Activated CD4-positive, alpha-beta memory T cell treated with anti-CD3 and anti-CD28 coated beads, Interleukin-2, amount 10 ng/mL, durations not matched to agents 7 days and 5 days (primary cell): ENCODE measurements around the gene FBXL16. TPM values are rescaled to one million over a fixed set of nuclear protein-coding genes. Genes with fewer than 3 reads are reported as not detected.

ENCODE experiments used
- CTCF ChIA-PET: fragments of 350-600 bp; sonication (Branson Sonifier 250); formaldehyde crosslinking; loops from one replicate; lab custom pipeline; 2021; ENCODE audit warnings: antibody characterized with exemption, inconsistent platforms; lab: Charles Lee
- POLR2A ChIA-PET: fragments of 350-600 bp; sonication (Branson Sonifier 250); formaldehyde crosslinking; loops from one replicate; lab custom pipeline; 2021; ENCODE audit warnings: antibody characterized with exemption; lab: Charles Lee
- DNase-seq: peaks from one replicate; pipeline ENCODE4 v3.0.0-alpha.2; 2020
- H3K27ac Mint-ChIP-seq: one replicate; pipeline ENCODE4 v1.8.0; 2021; ENCODE audit warnings: mild to moderate bottlenecking, mixed read lengths
- H3K27me3 Mint-ChIP-seq: one replicate; pipeline ENCODE4 v1.8.0; 2021; ENCODE audit warnings: mixed read lengths
- H3K36me3 Mint-ChIP-seq: one replicate; pipeline ENCODE4 v1.8.0; 2021; ENCODE audit warnings: low read depth, mixed read lengths
- H3K4me1 Mint-ChIP-seq: one replicate; pipeline ENCODE4 v1.8.0; 2021; ENCODE audit warnings: mixed read lengths
- H3K4me3 Mint-ChIP-seq: one replicate; pipeline ENCODE4 v1.8.0; 2021; ENCODE audit warnings: mild to moderate bottlenecking, mixed read lengths
- H3K9me3 Mint-ChIP-seq: one replicate; pipeline ENCODE4 v1.8.0; 2021; ENCODE audit warnings: mixed read lengths
- total RNA-seq, 2 experiments: library from RNA; stranded (reverse); gene quantifications; one replicate each; pipeline ENCODE4 v1.2.3, GENCODE V29; 2021

Gene FBXL16
- total RNA-seq, 2 experiments from 2014 or later, result 30.9 to 34.6 TPM

- DNase-seq, result no peak
- CTCF ChIA-PET, result interaction anchor here (1.2 kb wide), 1 partner anchor 16 kb away, joined by 3 read pairs; no protein-coding TSS in a partner anchor
- Mint-ChIP-seq H3K27ac (no peak overlapping the region), H3K4me1 (peaks cover 25% of the 10 kb centered on the region), H3K4me3 (no peak overlapping the region), H3K27me3 (no peaks in the 10 kb centered on the region), H3K36me3 (peaks cover 24% of the 10 kb centered on the region), H3K9me3 (no peaks in the 10 kb centered on the region)
- POLR2A ChIA-PET, result interaction anchor here (1.6 kb wide), 1 partner anchor 11 kb away, joined by 6 read pairs; the partner anchor contains the start of gene ANTKMT
These were observed 27.3 kb upstream of the FBXL16 start for GRCh38 chr16:732936-733335.

GRCh38 chr16:732332-732731 lies 26.7 kb upstream of the FBXL16 start:
- ChIA-PET POLR2A (interaction anchor here (1.6 kb wide), 1 partner anchor 11 kb away, joined by 6 read pairs; the partner anchor contains the start of gene ANTKMT), CTCF (interaction anchor here (1.4 kb wide), 1 partner anchor 54 kb away, joined by 3 read pairs; no protein-coding TSS in a partner anchor)
- Mint-ChIP-seq H3K27ac (no peak overlapping the region), H3K4me1 (peaks cover 21% of the 10 kb centered on the region), H3K36me3 (peaks cover 21% of the 10 kb centered on the region), H3K4me3 (no peak overlapping the region), H3K9me3 (no peaks in the 10 kb centered on the region), H3K27me3 (no peaks in the 10 kb centered on the region)
- no peak for DNase-seq

GRCh38 chr16:730666-731509 lies 25.3 kb upstream of the FBXL16 start:
- no peaks in the 10 kb centered on the region for H3K27me3 Mint-ChIP-seq
- H3K9me3 Mint-ChIP-seq, result no peaks in the 10 kb centered on the region
- DNase-seq, result no peak
- POLR2A ChIA-PET, result interaction anchor here (0.9 to 1.3 kb wide), 4 partner anchors 9 to 57 kb away, joined by 3 to 4 read pairs (median 4); partner anchors contain the start of genes CHTF18, CIAO3 and RPUSD1
- CTCF ChIA-PET, result interaction anchor here (0.8 to 1.4 kb wide), 2 partner anchors 56 to 173 kb away, joined by 3 read pairs; no protein-coding TSS in a partner anchor
- no peak overlapping the region for H3K4me3 Mint-ChIP-seq
- no peak overlapping the region for H3K27ac Mint-ChIP-seq
- peaks cover 13% of the 10 kb centered on the region for H3K36me3 Mint-ChIP-seq
- peaks cover 12% of the 10 kb centered on the region for H3K4me1 Mint-ChIP-seq

DNA sequence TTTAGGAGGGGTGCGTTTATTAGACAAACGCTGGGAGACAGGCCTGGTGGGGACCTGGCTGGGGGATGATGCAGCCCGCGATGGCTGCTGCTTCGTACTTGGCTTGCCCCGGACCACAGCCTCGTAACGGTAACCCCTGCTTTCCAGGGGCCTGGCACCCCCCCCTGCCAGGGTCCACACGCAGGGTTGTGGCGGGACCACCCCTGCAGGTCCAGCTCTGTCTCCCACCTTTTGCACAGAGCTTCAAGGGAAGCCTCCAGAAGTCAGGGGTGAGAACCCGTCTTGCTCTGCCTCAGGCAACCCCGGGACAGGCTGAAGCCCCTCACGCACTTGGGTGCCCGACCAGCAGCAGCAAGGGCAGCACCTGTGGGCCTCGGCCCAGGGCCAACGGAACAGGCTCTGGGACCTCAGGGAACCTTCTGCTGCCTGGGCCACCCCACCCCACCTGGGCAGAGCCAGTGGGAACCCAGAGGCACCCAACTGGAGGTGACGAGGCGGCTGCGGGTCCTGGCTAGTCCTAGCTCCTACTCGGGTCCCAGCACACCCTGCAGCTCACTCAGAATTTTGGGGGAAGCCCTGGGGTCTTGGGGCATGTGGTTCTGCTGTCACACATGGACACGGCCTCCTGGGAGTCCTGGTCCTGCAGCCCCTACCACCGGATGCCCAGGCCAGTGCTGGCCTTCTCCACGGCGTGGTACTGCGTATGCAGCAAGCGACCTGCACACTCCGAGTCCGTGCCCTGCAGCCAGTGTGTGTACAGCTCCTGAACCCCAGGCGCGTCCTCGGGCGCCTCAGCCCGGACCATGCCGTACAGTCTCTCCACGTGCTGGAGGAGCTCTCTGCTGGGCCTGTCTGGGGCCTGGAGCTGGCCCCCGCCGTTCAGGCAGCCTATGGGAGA lies 24.4 kb upstream of the FBXL16 start:
- Mint-ChIP-seq H3K27ac (no peak overlapping the region), H3K9me3 (no peaks in the 10 kb centered on the region), H3K27me3 (no peaks in the 10 kb centered on the region), H3K4me3 (no peak overlapping the region), H3K4me1 (peaks cover 3% of the 10 kb centered on the region), H3K36me3 (peaks cover 9% of the 10 kb centered on the region)
- no peak for DNase-seq
- ChIA-PET CTCF (no interaction called here), POLR2A (interaction anchor here (0.7 to 1.3 kb wide), 5 partner anchors 10 to 58 kb away, joined by 3 to 4 read pairs (median 4); partner anchors contain the start of genes CHTF18, CIAO3 and RPUSD1)

- Mint-ChIP-seq H3K4me3 (no peak overlapping the region), H3K27me3 (no peaks in the 10 kb centered on the region), H3K4me1 (peaks cover 3% of the 10 kb centered on the region), H3K27ac (no peak overlapping the region), H3K36me3 (peaks cover 4% of the 10 kb centered on the region), H3K9me3 (no peaks in the 10 kb centered on the region)
- ChIA-PET POLR2A (interaction anchor here (0.7 to 2.5 kb wide), 4 partner anchors 13 to 59 kb away, joined by 4 to 7 read pairs (median 6); partner anchors contain the start of genes CHTF18, RPUSD1 and WDR24), CTCF (interaction anchor here (1.9 kb wide), 1 partner anchor 12 kb away, joined by 9 read pairs; the partner anchor contains the start of gene CIAO3)
- no peak for DNase-seq
These were observed 23.5 kb upstream of the FBXL16 start for GRCh38 chr16:728890-729744.

DNA sequence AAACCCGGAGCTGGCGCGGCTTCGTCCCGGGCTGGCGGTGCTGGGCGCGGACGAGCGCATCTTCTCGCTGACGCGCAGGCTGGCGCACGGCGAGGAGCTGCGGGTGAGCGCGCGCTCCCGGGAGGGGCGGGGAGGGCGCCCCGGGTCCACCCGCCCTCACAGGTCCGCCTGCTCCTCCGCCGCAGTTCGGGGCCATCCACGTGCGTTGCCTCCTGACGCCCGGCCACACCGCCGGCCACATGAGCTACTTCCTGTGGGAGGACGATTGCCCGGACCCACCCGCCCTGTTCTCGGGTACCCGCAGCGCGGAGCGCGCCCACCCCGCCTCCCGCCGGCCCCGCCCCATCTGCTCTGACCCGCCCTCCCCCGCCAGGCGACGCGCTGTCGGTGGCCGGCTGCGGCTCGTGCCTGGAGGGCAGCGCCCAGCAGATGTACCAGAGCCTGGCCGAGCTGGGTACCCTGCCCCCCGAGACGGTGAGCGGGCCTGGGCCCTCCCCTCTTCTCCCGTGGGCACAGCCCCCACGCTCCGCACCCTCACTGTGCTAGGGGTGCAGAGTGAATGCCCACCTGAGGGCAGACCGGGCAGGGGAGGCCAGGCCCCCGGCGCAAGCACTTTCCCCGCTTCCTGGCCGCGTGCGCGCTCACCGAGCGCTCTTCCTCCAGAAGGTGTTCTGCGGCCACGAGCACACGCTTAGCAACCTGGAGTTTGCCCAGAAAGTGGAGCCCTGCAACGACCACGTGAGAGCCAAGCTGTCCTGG lies 22.7 kb upstream of the FBXL16 start:
- DNase-seq, result peak; percentile 64
- Mint-ChIP-seq H3K36me3 (peaks cover 4% of the 10 kb centered on the region), H3K4me1 (peaks cover 3% of the 10 kb centered on the region), H3K4me3 (no peak overlapping the region), H3K27me3 (no peaks in the 10 kb centered on the region), H3K9me3 (no peaks in the 10 kb centered on the region), H3K27ac (no peak overlapping the region)
- POLR2A ChIA-PET, result interaction anchor here (0.7 to 2.5 kb wide), 6 partner anchors 8 to 60 kb away, joined by 4 to 7 read pairs (median 6); partner anchors contain the start of genes CHTF18, CIAO3, RPUSD1 and WDR24
- CTCF ChIA-PET, result interaction anchor here (1.3 to 1.9 kb wide), 3 partner anchors 13 to 18 kb away, joined by 4 to 9 read pairs (median 4); partner anchors contain the start of gene CIAO3

DNA sequence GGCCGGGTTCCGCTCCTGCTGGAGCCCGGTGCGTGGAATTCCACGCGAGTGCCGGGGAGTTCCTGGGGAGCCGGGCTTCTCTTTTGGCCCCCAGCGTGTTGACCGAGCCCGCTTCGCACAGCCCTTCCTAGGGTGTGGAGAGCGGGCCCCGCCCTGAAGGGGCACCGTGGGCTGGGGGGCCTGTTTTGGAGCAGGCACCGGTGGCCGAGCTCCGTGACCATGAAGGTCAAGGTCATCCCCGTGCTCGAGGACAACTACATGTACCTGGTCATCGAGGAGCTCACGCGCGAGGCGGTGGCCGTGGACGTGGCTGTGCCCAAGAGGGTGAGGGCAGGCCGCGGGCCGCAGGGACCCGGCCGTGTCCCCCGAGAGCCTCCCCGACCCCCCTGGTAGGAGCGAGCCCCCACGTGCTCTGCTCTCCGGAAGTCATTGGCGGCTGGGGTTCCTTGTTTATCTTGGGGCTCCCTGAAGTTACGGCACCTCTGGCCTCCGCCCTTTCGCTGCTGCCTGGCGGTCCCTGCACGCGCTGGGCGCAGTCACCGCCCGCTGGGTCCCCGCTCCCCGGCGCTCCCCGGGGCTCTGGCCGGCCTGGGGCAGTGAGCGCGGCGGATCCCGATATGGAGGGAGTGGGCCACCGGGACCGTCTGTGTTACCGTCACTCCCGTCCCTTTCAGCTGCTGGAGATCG lies 21.8 kb upstream of the FBXL16 start:
- H3K4me1 Mint-ChIP-seq, result peaks cover 3% of the 10 kb centered on the region
- POLR2A ChIA-PET, result interaction anchor here (1.1 to 2.5 kb wide), 5 partner anchors 9 to 37 kb away, joined by 3 to 7 read pairs (median 7); partner anchors contain the start of genes CIAO3 and WDR24

GRCh38 chr16:726438-727290 lies 21.1 kb upstream of the FBXL16 start, which contains the start of the genes CCDC78 and HAGHL:
Gene CCDC78 (minus strand): TSS chr16:726443. CDS start chr16:726367, 76 bp downstream.
Gene HAGHL (plus strand): TSS chr16:727106. CDS start chr16:727510, 404 bp downstream.
- Mint-ChIP-seq H3K4me1 (peaks cover 3% of the 10 kb centered on the region), H3K27ac (no peak within 1 kb of the TSS), H3K27me3 (no peaks in the 10 kb centered on the region), H3K36me3 (no peaks in the 10 kb centered on the region), H3K9me3 (no peaks in the 10 kb centered on the region), H3K4me3 (peak within 1 kb of the TSS; percentile 56)
- POLR2A ChIA-PET, result interaction anchor here (0.7 to 2.5 kb wide), 5 partner anchors 10 to 36 kb away, joined by 3 to 15 read pairs (median 7); partner anchors contain the start of genes CIAO3 and METRN
- peak; percentile 65 for DNase-seq
- CTCF ChIA-PET, result interaction anchor here (1.5 to 1.8 kb wide), 3 partner anchors 14 to 24 kb away, joined by 3 to 12 read pairs (median 4); no protein-coding TSS in a partner anchor

More for the DNA sequence above, 21.8 kb upstream of the FBXL16 start:
- CTCF ChIA-PET, result interaction anchor here (1.3 to 1.9 kb wide), 4 partner anchors 14 to 24 kb away, joined by 3 to 9 read pairs (median 4); partner anchors contain the start of gene CIAO3
- no peaks in the 10 kb centered on the region for H3K36me3 Mint-ChIP-seq
- DNase-seq, result peak; percentile 46
- no peaks in the 10 kb centered on the region for H3K9me3 Mint-ChIP-seq
- H3K4me3 Mint-ChIP-seq, result peak overlapping the region; percentile 46
- no peaks in the 10 kb centered on the region for H3K27me3 Mint-ChIP-seq
- H3K27ac Mint-ChIP-seq, result no peak overlapping the region

DNA sequence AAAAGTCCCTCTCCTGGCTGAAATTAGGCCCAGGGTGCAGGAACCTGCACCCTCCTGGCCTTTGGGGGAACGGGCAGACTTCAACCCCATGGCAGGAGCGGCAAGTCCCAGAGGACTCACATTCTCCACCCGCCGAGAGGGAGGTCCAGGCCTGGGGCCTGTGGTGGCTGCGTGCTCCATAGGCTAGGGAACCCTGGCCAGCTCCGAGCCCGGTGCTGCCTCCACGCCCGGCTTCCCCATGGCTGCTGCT lies 20.5 kb upstream of the FBXL16 start:
- no peaks in the 10 kb centered on the region for H3K9me3 Mint-ChIP-seq
- H3K27ac Mint-ChIP-seq, result no peak overlapping the region
- H3K36me3 Mint-ChIP-seq, result no peaks in the 10 kb centered on the region
- H3K4me3 Mint-ChIP-seq, result no peak overlapping the region
- ChIA-PET POLR2A (interaction anchor here (0.7 to 2.3 kb wide), 3 partner anchors 10 to 37 kb away, joined by 3 to 15 read pairs (median 3); partner anchors contain the start of gene METRN), CTCF (interaction anchor here (1.8 to 2.2 kb wide), 2 partner anchors 10 to 13 kb away, joined by 8 to 12 read pairs; no protein-coding TSS in a partner anchor)
- no peaks in the 10 kb centered on the region for H3K27me3 Mint-ChIP-seq
- DNase-seq, result no peak
- H3K4me1 Mint-ChIP-seq, result peaks cover 3% of the 10 kb centered on the region
